Chondrocyte (in vitro differentiated cells): Measurements from ENCODE around the gene KRT6B. TPM values are rescaled to one million over a fixed set of nuclear protein-coding genes. Genes with fewer than 3 reads are reported as not detected.

Experiments used
- DNase-seq: peaks from one replicate; pipeline ENCODE4 v3.0.0; 2021; ENCODE audit warnings: mixed read lengths, low spot score
- H3K27ac Mint-ChIP-seq: one replicate; pipeline ENCODE4 v1.8.0; 2021; ENCODE audit warnings: mild to moderate bottlenecking, moderate library complexity, mixed read lengths; ENCODE audit not compliant: unreplicated experiment
- H3K27me3 Mint-ChIP-seq: 2 replicates; pipeline ENCODE4 v1.8.0; 2021; ENCODE audit warnings: low read depth, mixed read lengths
- H3K36me3 Mint-ChIP-seq: 2 replicates; pipeline ENCODE4 v1.8.0; 2021; ENCODE audit warnings: low read depth, mixed read lengths
- H3K4me1 Mint-ChIP-seq: 2 replicates; pipeline ENCODE4 v1.8.0; 2021; ENCODE audit warnings: low read depth, mild to moderate bottlenecking, mixed read lengths
- H3K4me3 Mint-ChIP-seq: one replicate; pipeline ENCODE4 v1.8.0; 2021; ENCODE audit warnings: mild to moderate bottlenecking, moderate library complexity, mixed read lengths; ENCODE audit not compliant: unreplicated experiment
- H3K9me3 Mint-ChIP-seq: 2 replicates; pipeline ENCODE4 v1.8.0; 2021; ENCODE audit warnings: low read depth, mixed read lengths
- CTCF ChIP-seq: fragments of 200-600 bp; sonication (generic); IDR thresholded peaks from 2 replicates; pipeline ENCODE4 v1.5.0; 2021; ENCODE audit warnings: antibody characterized with exemption, mild to moderate bottlenecking, moderate library complexity
- total RNA-seq: library from RNA; stranded (reverse); gene quantifications from 3 replicates; pipeline ENCODE4 v1.2.1, GENCODE V29; 2021

The KRT6B gene
- total RNA-seq, 1 donor from 2014 or later: not detected

- H3K4me1 Mint-ChIP-seq: peaks cover 23% of the 10 kb centered on the region
- peaks cover 54% of the 10 kb centered on the region for H3K27me3 Mint-ChIP-seq
- no peak overlapping the region for H3K4me3 Mint-ChIP-seq
- DNase-seq: no peak
- no peak for TF ChIP-seq CTCF
- H3K27ac Mint-ChIP-seq: no peak overlapping the region
- H3K36me3 Mint-ChIP-seq: no peaks in the 10 kb centered on the region
- no peaks in the 10 kb centered on the region for H3K9me3 Mint-ChIP-seq
Measured at GRCh38 chr12:52444647-52445595, 7.0 kb downstream of the KRT6B start.

- Mint-ChIP-seq H3K4me1 (peaks cover 23% of the 10 kb centered on the region), H3K9me3 (no peaks in the 10 kb centered on the region), H3K36me3 (no peaks in the 10 kb centered on the region), H3K27me3 (peaks cover 50% of the 10 kb centered on the region), H3K4me3 (no peak overlapping the region), H3K27ac (no peak overlapping the region)
- no peak for DNase-seq
- TF ChIP-seq CTCF: no peak
Measured at GRCh38 chr12:52443966-52444365, 8.0 kb downstream of the KRT6B start.

GRCh38 chr12:52442600-52443061 lies 9.3 kb downstream of the KRT6B start:
- H3K27ac Mint-ChIP-seq: peak overlapping the region; percentile 30
- no peak for DNase-seq
- peak; percentile 48 for TF ChIP-seq CTCF
- H3K9me3 Mint-ChIP-seq: no peaks in the 10 kb centered on the region
- H3K4me1 Mint-ChIP-seq: peaks cover 23% of the 10 kb centered on the region
- peaks cover 42% of the 10 kb centered on the region for H3K27me3 Mint-ChIP-seq
- H3K36me3 Mint-ChIP-seq: no peaks in the 10 kb centered on the region
- H3K4me3 Mint-ChIP-seq: no peak overlapping the region

- H3K36me3 Mint-ChIP-seq: peaks cover 1% of the 10 kb centered on the region
- no peaks in the 10 kb centered on the region for H3K9me3 Mint-ChIP-seq
- no peak overlapping the region for H3K4me3 Mint-ChIP-seq
- H3K27me3 Mint-ChIP-seq: peaks cover 41% of the 10 kb centered on the region
- H3K27ac Mint-ChIP-seq: no peak overlapping the region
- TF ChIP-seq CTCF: no peak
- DNase-seq: no peak
- peaks cover 23% of the 10 kb centered on the region for H3K4me1 Mint-ChIP-seq
Measured at GRCh38 chr12:52441320-52441911, 10.5 kb downstream of the KRT6B start.

GRCh38 chr12:52440821-52441319 lies 11.1 kb downstream of the KRT6B start:
- Mint-ChIP-seq H3K27ac (no peak overlapping the region), H3K4me1 (peaks cover 23% of the 10 kb centered on the region), H3K9me3 (no peaks in the 10 kb centered on the region), H3K36me3 (peaks cover 1% of the 10 kb centered on the region), H3K4me3 (no peak overlapping the region), H3K27me3 (peaks cover 41% of the 10 kb centered on the region)
- no peak for DNase-seq
- no peak for TF ChIP-seq CTCF
